NCI-H2227 treated with DMSO at 0.1 percent for 48 hours (cell line): ENCODE results near the gene MAST1.
A peak's percentile ranks its signal among the peaks of the same experiment; 100 is the strongest.
"Not testable (repeated sequence)": the region's sequence is repeated elsewhere in the genome, so short reads cannot be mapped to it uniquely, and the experiment has no call there.

Experiments used
- DNase-seq: peaks from one replicate; lab custom pipeline; 2025; lab: John Stamatoyannopoulos, UW

Gene MAST1

GRCh38 chr19:12872255-12872654 is 33.9 kb downstream of the MAST1 start:
- DNase-seq = no peak

- no peak for DNase-seq
Observed at GRCh38 chr19:12872941-12873890, 34.9 kb downstream of the MAST1 start.

GRCh38 chr19:12873891-12874745 is 35.8 kb downstream of the MAST1 start:
- no peak for DNase-seq

- DNase-seq = no peak
Observed at GRCh38 chr19:12875086-12875485, 36.8 kb downstream of the MAST1 start.

- no peak for DNase-seq
Observed at GRCh38 chr19:12880551-12881171, 42.3 kb downstream of the MAST1 start.

- peak; percentile 83 for DNase-seq
Observed at GRCh38 chr19:12881172-12881808, 43.0 kb downstream of the MAST1 start, which contains the start of gene DNASE2. TSS of gene DNASE2 (minus strand) at chr19:12881449. CDS start at chr19:12881375, 74 bp downstream.

GRCh38 chr19:12882589-12882988 is 44.3 kb downstream of the MAST1 start:
- DNase-seq = no peak

- no peak for DNase-seq
Observed at GRCh38 chr19:12884202-12884601, 45.9 kb downstream of the MAST1 start.

GRCh38 chr19:12884627-12884925 is 46.3 kb downstream of the MAST1 start:
- no peak for DNase-seq

- DNase-seq = peak; percentile 26
Observed at GRCh38 chr19:12884926-12885748, 46.8 kb downstream of the MAST1 start.

GRCh38 chr19:12885749-12886650 is 47.7 kb downstream of the MAST1 start:
- no peak for DNase-seq

- DNase-seq = no peak
Observed at GRCh38 chr19:12886651-12886968, 48.3 kb downstream of the MAST1 start.

GRCh38 chr19:12886969-12887747 is 48.8 kb downstream of the MAST1 start, which contains the start of gene KLF1:
TSS of gene KLF1 (minus strand) at chr19:12887201. CDS start at chr19:12887140, 61 bp downstream.
- no peak for DNase-seq

- no peak for DNase-seq
Observed at GRCh38 chr19:12888006-12888603, 49.8 kb downstream of the MAST1 start.

- not testable (repeated sequence) for DNase-seq
Observed at GRCh38 chr19:12890299-12890786, 52.0 kb downstream of the MAST1 start.

GRCh38 chr19:12890787-12891552 is 52.7 kb downstream of the MAST1 start, which contains the start of gene GCDH:
TSS of gene GCDH (plus strand) at chr19:12891160. CDS start at chr19:12891305, 145 bp downstream.
- DNase-seq = peak; percentile 97

GRCh38 chr19:12891553-12892021 is 53.3 kb downstream of the MAST1 start:
- DNase-seq = no peak

- no peak for DNase-seq
Observed at GRCh38 chr19:12893582-12893981, 55.3 kb downstream of the MAST1 start.
